IPS-NIHi7 (cell line): Measurements from ENCODE around the gene TESK2.
A peak's percentile ranks its signal among the peaks of the same experiment; 100 is the strongest.
"Not testable (repeated sequence)": the region's sequence is repeated elsewhere in the genome, so short reads cannot be mapped to it uniquely, and the experiment has no call there.

ENCODE experiments used
- DNase-seq: peaks from one replicate; pipeline ENCODE4 v3.0.0; 2012; ENCODE audit warnings: mixed read lengths; ENCODE audit errors: extremely low spot score

The TESK2 gene

GRCh38 chr1:45510036-45510971, 19.3 kb upstream of the TESK2 start:
- DNase-seq = no peak

GRCh38 chr1:45508295-45509151, 17.6 kb upstream of the TESK2 start:
- no peak for DNase-seq

GRCh38 chr1:45507893-45508292, 16.9 kb upstream of the TESK2 start:
- no peak for DNase-seq

GRCh38 chr1:45507195-45507594, 16.2 kb upstream of the TESK2 start:
- no peak for DNase-seq

- no peak for DNase-seq
Observed at GRCh38 chr1:45503462-45504360, 12.7 kb upstream of the TESK2 start.

GRCh38 chr1:45501505-45501859, 10.5 kb upstream of the TESK2 start:
- no peak for DNase-seq

GRCh38 chr1:45499415-45499769, 8.4 kb upstream of the TESK2 start:
- DNase-seq = no peak

GRCh38 chr1:45498279-45498678, 7.3 kb upstream of the TESK2 start:
- DNase-seq = no peak

GRCh38 chr1:45493116-45493697, 2.2 kb upstream of the TESK2 start:
- DNase-seq = peak; percentile 45

GRCh38 chr1:45492691-45493090, 1.7 kb upstream of the TESK2 start:
- DNase-seq = no peak

GRCh38 chr1:45491487-45492260, 711 bp upstream of the TESK2 start:
- no peak for DNase-seq

GRCh38 chr1:45490121-45490625, 790 bp downstream of the TESK2 start:
- DNase-seq = peak; percentile 42

- not testable (repeated sequence) for DNase-seq
Observed at GRCh38 chr1:45489379-45489778, 1.6 kb downstream of the TESK2 start.

GRCh38 chr1:45488666-45489377, 2.1 kb downstream of the TESK2 start:
- DNase-seq = no peak

- no peak for DNase-seq
Observed at GRCh38 chr1:45485949-45486348, 5.0 kb downstream of the TESK2 start.

- no peak for DNase-seq
Observed at GRCh38 chr1:45479039-45479748, 11.8 kb downstream of the TESK2 start.

- DNase-seq = no peak
Observed at GRCh38 chr1:45478121-45478814, 12.7 kb downstream of the TESK2 start.

GRCh38 chr1:45477646-45478045, 13.3 kb downstream of the TESK2 start:
- no peak for DNase-seq
